ENCODE data around the gene SORBS1. TPM values are rescaled to one million over a fixed set of nuclear protein-coding genes. Genes with fewer than 3 reads are reported as not detected.

Gene SORBS1
- total and polyA plus RNA-seq, 2 experiments from 2014 or later = 11.0 to 20.6 TPM

- DNase-seq (ENCODE audit: low read depth in 1 of 2, low spot score in 1 of 2) = no peak
- Histone ChIP-seq H3K27ac (peak overlapping the region; percentile 69), H3K4me1 (ENCODE audit: low read depth) (peaks cover 49% of the 10 kb centered on the region), H3K36me3 (no peaks in the 10 kb centered on the region), H3K4me3 (no peak overlapping the region), H3K9me3 (ENCODE audit: low read depth) (no peaks in the 10 kb centered on the region), H3K27me3 (no peaks in the 10 kb centered on the region)
- TF ChIP-seq, protein P1, sequence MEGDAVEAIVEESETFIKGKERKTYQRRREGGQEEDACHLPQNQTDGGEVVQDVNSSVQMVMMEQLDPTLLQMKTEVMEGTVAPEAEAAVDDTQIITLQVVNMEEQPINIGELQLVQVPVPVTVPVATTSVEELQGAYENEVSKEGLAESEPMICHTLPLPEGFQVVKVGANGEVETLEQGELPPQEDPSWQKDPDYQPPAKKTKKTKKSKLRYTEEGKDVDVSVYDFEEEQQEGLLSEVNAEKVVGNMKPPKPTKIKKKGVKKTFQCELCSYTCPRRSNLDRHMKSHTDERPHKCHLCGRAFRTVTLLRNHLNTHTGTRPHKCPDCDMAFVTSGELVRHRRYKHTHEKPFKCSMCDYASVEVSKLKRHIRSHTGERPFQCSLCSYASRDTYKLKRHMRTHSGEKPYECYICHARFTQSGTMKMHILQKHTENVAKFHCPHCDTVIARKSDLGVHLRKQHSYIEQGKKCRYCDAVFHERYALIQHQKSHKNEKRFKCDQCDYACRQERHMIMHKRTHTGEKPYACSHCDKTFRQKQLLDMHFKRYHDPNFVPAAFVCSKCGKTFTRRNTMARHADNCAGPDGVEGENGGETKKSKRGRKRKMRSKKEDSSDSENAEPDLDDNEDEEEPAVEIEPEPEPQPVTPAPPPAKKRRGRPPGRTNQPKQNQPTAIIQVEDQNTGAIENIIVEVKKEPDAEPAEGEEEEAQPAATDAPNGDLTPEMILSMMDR (IDR thresholded peaks at IDR 0.05; ENCODE audit: low read depth, low read length) = no peak
These were observed 235.3 kb downstream of the SORBS1 start for GRCh38 chr10:95325863-95326262.

DNA sequence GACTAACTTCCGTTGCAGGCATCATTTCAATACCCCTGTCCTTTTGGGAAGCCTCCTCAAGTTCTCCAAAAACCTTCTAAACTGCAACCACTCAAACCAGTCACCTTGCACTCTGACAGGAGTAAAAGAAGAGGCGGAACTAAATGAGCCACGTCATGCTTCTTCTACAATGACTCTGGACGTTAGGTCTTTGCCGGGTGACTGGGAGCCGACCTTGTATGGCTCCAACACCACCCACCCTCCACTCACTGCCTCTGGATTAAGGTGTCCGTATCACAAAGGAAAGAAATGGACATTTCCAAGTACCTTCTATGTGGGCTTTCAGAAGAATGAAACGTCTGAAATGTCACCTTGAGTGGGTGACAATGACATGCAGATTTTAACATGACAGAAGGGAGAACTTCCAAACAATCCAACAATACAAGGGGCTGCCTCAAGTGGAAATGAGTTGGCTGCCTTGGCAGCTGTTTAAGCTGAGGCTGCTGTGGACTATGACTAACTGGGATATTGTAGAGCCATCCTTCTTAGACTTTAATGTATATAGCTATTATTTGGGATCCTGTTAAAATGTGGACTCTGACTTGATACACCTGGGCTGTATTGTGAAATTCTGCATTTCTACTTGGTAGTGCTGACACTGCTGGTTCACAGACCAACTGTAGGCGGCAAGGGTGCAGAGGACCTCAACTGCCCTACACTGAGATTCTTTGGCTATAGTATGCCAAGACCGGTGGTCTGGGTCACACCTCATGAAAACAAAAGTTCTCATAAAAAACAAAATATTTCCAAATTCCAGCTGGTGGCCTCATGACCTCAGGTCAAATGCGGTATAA lies 236.5 kb downstream of the SORBS1 start:
- Histone ChIP-seq H3K9me3 (ENCODE audit: low read depth) (no peaks in the 10 kb centered on the region), H3K27ac (peak overlapping the region; percentile 83), H3K27me3 (no peaks in the 10 kb centered on the region), H3K4me1 (ENCODE audit: low read depth) (peaks cover 49% of the 10 kb centered on the region), H3K36me3 (no peaks in the 10 kb centered on the region), H3K4me3 (no peak overlapping the region)
- peak in 1 of 2 donors; percentile 92 for DNase-seq (ENCODE audit: low read depth in 1 of 2, low spot score in 1 of 2)
- TF ChIP-seq, protein P1 (IDR thresholded peaks at IDR 0.05; ENCODE audit: low read depth, low read length) = no peak

DNA sequence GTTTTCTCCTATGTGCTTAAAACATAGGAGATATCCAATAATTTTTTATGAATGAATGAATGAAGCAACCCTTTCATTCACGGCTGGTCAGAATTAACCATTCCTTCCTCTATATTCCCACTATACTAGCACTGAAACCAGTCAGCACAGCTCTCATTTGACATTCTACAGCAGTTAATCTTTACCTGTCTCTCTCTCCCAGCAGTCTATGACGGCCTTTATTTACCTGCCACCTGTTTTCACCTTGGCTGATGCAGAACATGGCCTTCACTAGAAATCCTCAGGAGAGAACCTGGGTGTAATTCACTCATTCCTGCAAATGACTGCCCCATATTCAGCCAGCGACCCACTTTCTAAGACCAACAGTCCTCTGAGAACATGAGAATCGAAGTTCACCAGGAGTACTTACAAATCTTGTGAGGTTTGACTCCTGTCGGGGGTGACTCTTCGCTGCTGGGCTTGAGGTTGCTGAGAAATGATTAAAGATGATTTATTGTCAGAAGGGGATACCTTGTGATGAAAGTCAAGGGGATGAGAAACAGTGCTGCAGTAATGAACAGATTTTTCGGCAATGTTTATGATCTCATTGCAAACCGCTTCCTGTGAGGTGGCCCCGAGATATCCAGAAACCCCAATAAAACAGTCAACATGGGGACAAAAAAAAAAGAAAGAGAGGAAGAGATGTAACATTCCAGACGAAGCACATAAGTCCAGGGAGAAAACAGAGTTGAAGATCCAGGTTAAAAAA lies 239.4 kb downstream of the SORBS1 start:
- no peak for DNase-seq (ENCODE audit: low read depth in 1 of 2, low spot score in 1 of 2)

DNA sequence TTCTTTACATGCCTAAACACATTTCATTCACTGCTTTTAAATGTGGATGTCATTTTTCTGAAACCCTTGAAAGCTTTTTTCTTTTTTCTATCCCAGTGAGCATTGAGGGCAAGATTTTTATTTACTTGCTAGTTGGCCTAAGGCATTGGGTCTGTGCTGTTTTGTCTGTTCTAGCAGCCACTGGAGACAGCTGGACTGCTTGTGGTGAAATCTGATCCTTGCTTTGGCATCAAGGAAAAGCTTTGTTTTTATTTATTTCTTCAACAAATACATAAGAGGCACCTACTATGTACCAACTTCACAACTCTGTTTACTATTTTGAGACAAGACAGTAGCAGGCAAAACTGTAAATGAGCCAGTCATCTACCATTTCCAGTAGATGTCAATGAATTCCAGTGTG lies 241.9 kb downstream of the SORBS1 start:
- Histone ChIP-seq H3K4me3 (no peak overlapping the region), H3K27ac (peak overlapping the region; percentile 47), H3K9me3 (ENCODE audit: low read depth) (no peaks in the 10 kb centered on the region), H3K36me3 (no peaks in the 10 kb centered on the region), H3K4me1 (ENCODE audit: low read depth) (peaks cover 41% of the 10 kb centered on the region), H3K27me3 (no peaks in the 10 kb centered on the region)
- no peak for DNase-seq (ENCODE audit: low read depth in 1 of 2, low spot score in 1 of 2)
- TF ChIP-seq, protein P1 (IDR thresholded peaks at IDR 0.05; ENCODE audit: low read depth, low read length) = no peak

More for the DNA sequence above, 239.4 kb downstream of the SORBS1 start:
- no peak overlapping the region for H3K4me3 ChIP-seq
- peaks cover 44% of the 10 kb centered on the region for H3K4me1 ChIP-seq (ENCODE audit: low read depth)
- no peaks in the 10 kb centered on the region for H3K36me3 ChIP-seq
- no peaks in the 10 kb centered on the region for H3K27me3 ChIP-seq
- H3K27ac ChIP-seq = no peak overlapping the region
- H3K9me3 ChIP-seq (ENCODE audit: low read depth) = no peaks in the 10 kb centered on the region
- TF ChIP-seq, protein P1 (IDR thresholded peaks at IDR 0.05; ENCODE audit: low read depth, low read length) = no peak

GRCh38 chr10:95315509-95315908 lies 245.7 kb downstream of the SORBS1 start:
- Histone ChIP-seq H3K27me3 (no peaks in the 10 kb centered on the region), H3K27ac (peak overlapping the region; percentile 72), H3K36me3 (no peaks in the 10 kb centered on the region), H3K4me1 (ENCODE audit: low read depth) (peaks cover 48% of the 10 kb centered on the region), H3K4me3 (no peak overlapping the region), H3K9me3 (ENCODE audit: low read depth) (no peaks in the 10 kb centered on the region)
- TF ChIP-seq, protein P1 (IDR thresholded peaks at IDR 0.05; ENCODE audit: low read depth, low read length) = no peak
- no peak for DNase-seq (ENCODE audit: low read depth in 1 of 2, low spot score in 1 of 2)
